H9 (cell line): ENCODE measurements around the gene EDC3. TPM values are rescaled to one million over a fixed set of nuclear protein-coding genes. Genes with fewer than 3 reads are reported as not detected.

Experiments used
- DNase-seq: peaks from one replicate; pipeline ENCODE4 v3.0.0-alpha.2; 2017
- H2AFZ ChIP-seq: one replicate; pipeline ENCODE4 v1.6.1; 2013; ENCODE audit warnings: mild to moderate bottlenecking, low read length, control low read depth, moderate library complexity
- H2AK5ac ChIP-seq: 2 replicates; pipeline ENCODE4 v1.6.1; 2013; ENCODE audit warnings: low read length, control low read depth, mixed read lengths; ENCODE audit not compliant: insufficient read length
- H2BK120ac ChIP-seq: one replicate; pipeline ENCODE4 v1.6.1; 2013; ENCODE audit warnings: low read depth, mild to moderate bottlenecking, low read length, control low read depth, inconsistent platforms; ENCODE audit not compliant: poor library complexity, severe bottlenecking
- H2BK12ac ChIP-seq: 2 replicates; pipeline ENCODE4 v1.6.1; 2013; ENCODE audit warnings: low read length, control low read depth, mixed read lengths, low read depth; ENCODE audit not compliant: insufficient read length
- H2BK15ac ChIP-seq: 2 replicates; pipeline ENCODE4 v1.6.1; 2013; ENCODE audit warnings: low read depth, low read length, control low read depth
- H2BK20ac ChIP-seq: one replicate; pipeline ENCODE4 v1.6.1; 2013; ENCODE audit warnings: low read depth, mild to moderate bottlenecking, low read length, control low read depth, inconsistent platforms; ENCODE audit not compliant: poor library complexity, severe bottlenecking
- H2BK5ac ChIP-seq: 2 replicates; pipeline ENCODE4 v1.6.1; 2013; ENCODE audit warnings: low read length, control low read depth, mixed read lengths; ENCODE audit not compliant: insufficient read length
- H3K14ac ChIP-seq: 2 replicates; pipeline ENCODE4 v1.6.1; 2013; ENCODE audit warnings: low read length, control low read depth; ENCODE audit not compliant: insufficient read depth
- H3K18ac ChIP-seq: 2 replicates; pipeline ENCODE4 v1.6.1; 2013; ENCODE audit warnings: low read depth, mild to moderate bottlenecking, mixed read lengths, low read length, control low read depth; ENCODE audit not compliant: insufficient read length
- H3K23ac ChIP-seq: 2 replicates; pipeline ENCODE4 v1.6.1; 2013; ENCODE audit warnings: low read length, control low read depth, mixed read lengths, low read depth; ENCODE audit not compliant: insufficient read length
- H3K23me2 ChIP-seq: 2 replicates; pipeline ENCODE4 v1.6.1; 2013; ENCODE audit warnings: low read depth, mild to moderate bottlenecking, mixed read lengths, low read length, control low read depth; ENCODE audit not compliant: insufficient read length, poor library complexity, severe bottlenecking
- H3K27ac ChIP-seq: 2 replicates; pipeline ENCODE4 v1.5.1; 2013; ENCODE audit warnings: low read length, control low read depth, mixed read lengths, low read depth; ENCODE audit not compliant: insufficient read length
- H3K27me3 ChIP-seq: 2 replicates; pipeline ENCODE4 v1.6.1; 2013; ENCODE audit warnings: low read length, control low read depth, inconsistent platforms; ENCODE audit not compliant: insufficient read depth
- H3K4ac ChIP-seq: 2 replicates; pipeline ENCODE4 v1.6.1; 2013; ENCODE audit warnings: low read depth, mild to moderate bottlenecking, control low read depth, inconsistent platforms, low read length, moderate library complexity
- H3K4me1 ChIP-seq: 2 replicates; pipeline ENCODE4 v1.6.1; 2013; ENCODE audit warnings: low read length, control low read depth, inconsistent platforms; ENCODE audit not compliant: insufficient read depth
- H3K4me2 ChIP-seq: 2 replicates; pipeline ENCODE4 v1.6.1; 2013; ENCODE audit warnings: low read length, control low read depth, mixed read lengths; ENCODE audit not compliant: insufficient read length, insufficient read depth
- H3K56ac ChIP-seq: 2 replicates; pipeline ENCODE4 v1.6.1; 2013; ENCODE audit warnings: low read depth, mild to moderate bottlenecking, mixed read lengths, low read length, control low read depth; ENCODE audit not compliant: insufficient read length
- H3K79me1 ChIP-seq: 2 replicates; pipeline ENCODE4 v1.6.1; 2013; ENCODE audit warnings: low read depth, mild to moderate bottlenecking, moderate library complexity, low read length, control low read depth, inconsistent platforms; ENCODE audit not compliant: insufficient read depth, poor library complexity, severe bottlenecking
- H3K79me2 ChIP-seq: 2 replicates; pipeline ENCODE4 v1.6.1; 2013; ENCODE audit warnings: low read length, control low read depth, inconsistent platforms; ENCODE audit not compliant: insufficient read depth
- H3K9ac ChIP-seq: 2 replicates; pipeline ENCODE4 v1.6.1; 2013; ENCODE audit warnings: low read length, control low read depth, mixed read lengths; ENCODE audit not compliant: insufficient read length; ENCODE audit errors: extremely low read depth
- H3K9me3 ChIP-seq: one replicate; pipeline ENCODE4 v1.6.1; 2013; ENCODE audit warnings: low read depth, low read length, inconsistent platforms; ENCODE audit not compliant: control insufficient read depth
- H3T11ph ChIP-seq: one replicate; pipeline ENCODE4 v1.6.1; 2013; ENCODE audit warnings: mild to moderate bottlenecking, low read length, control low read depth, inconsistent platforms
- H4K20me1 ChIP-seq: one replicate; pipeline ENCODE4 v1.6.1; 2013; ENCODE audit not compliant: control insufficient read depth, insufficient read length, insufficient read depth
- H4K5ac ChIP-seq: 2 replicates; pipeline ENCODE4 v1.6.1; 2013; ENCODE audit warnings: low read depth, mild to moderate bottlenecking, mixed read lengths, low read length, control low read depth; ENCODE audit not compliant: insufficient read length
- H4K8ac ChIP-seq: replicated peaks from 2 replicates; pipeline ENCODE4 v1.6.1; 2013; ENCODE audit warnings: low read length, control low read depth, mixed read lengths, low read depth; ENCODE audit not compliant: insufficient read length
- H4K91ac ChIP-seq: 2 replicates; pipeline ENCODE4 v1.6.1; 2013; ENCODE audit warnings: low read depth, mild to moderate bottlenecking, moderate library complexity, mixed read lengths, low read length, control low read depth; ENCODE audit not compliant: insufficient read length
- H3K27ac Mint-ChIP-seq, 3 experiments: 2 replicates in 2 of 3; 3 replicates in 1 of 3; pipeline ENCODE4 v1.8.0; 2020 to 2021; ENCODE audit warnings: mixed read lengths in 3 of 3, mild to moderate bottlenecking in 1 of 3, moderate library complexity in 1 of 3
- H3K27me3 Mint-ChIP-seq: 2 replicates; pipeline ENCODE4 v1.8.0; 2021; ENCODE audit warnings: low read depth, mild to moderate bottlenecking, moderate library complexity, mixed read lengths
- H3K36me3 Mint-ChIP-seq, 3 experiments: 2 replicates in 2 of 3; 3 replicates in 1 of 3; pipeline ENCODE4 v1.8.0; 2020 to 2021; ENCODE audit warnings: low read depth in 3 of 3, mixed read lengths in 3 of 3; ENCODE audit not compliant: insufficient read depth in 1 of 3
- H3K4me1 Mint-ChIP-seq, 2 experiments: 2 replicates each; pipeline ENCODE4 v1.8.0; 2020; ENCODE audit warnings: mixed read lengths in 2 of 2
- H3K4me3 Mint-ChIP-seq, 2 experiments: 2 replicates in 1 of 2; 3 replicates in 1 of 2; pipeline ENCODE4 v1.8.0; 2020 to 2021; ENCODE audit warnings: mild to moderate bottlenecking in 2 of 2, mixed read lengths in 2 of 2, moderate library complexity in 1 of 2
- H3K9me3 Mint-ChIP-seq, 2 experiments: 2 replicates in 1 of 2; 3 replicates in 1 of 2; pipeline ENCODE4 v1.8.0; 2020; ENCODE audit warnings: mild to moderate bottlenecking in 2 of 2, mixed read lengths in 2 of 2, moderate library complexity in 1 of 2
- CTCF ChIP-seq: fragments of 200-600 bp; sonication (generic); conservative IDR thresholded peaks from 3 replicates; pipeline ENCODE4 v1.8.0; 2021; ENCODE audit warnings: antibody characterized with exemption, mild to moderate bottlenecking
- WGBS: extraction: QIAGEN DNeasy Blood & Tissue Kit; methylation state at CpG from one replicate; pipeline ENCODE4 v1.1.7; 2013; ENCODE audit warnings: missing lambda C conversion rate, low lambda C conversion rate, mixed read lengths; ENCODE audit not compliant: insufficient read length; ENCODE audit errors: extremely low coverage; 5-methylcytosine and 5-hydroxymethylcytosine counted together
- total RNA-seq: library from RNA; stranded (reverse); gene quantifications from 2 replicates; pipeline ENCODE4 v1.2.1, GENCODE V29; 2021

EDC3 gene
- total RNA-seq, 1 experiment from 2014 or later, result 60.5 TPM

- H3K79me2 ChIP-seq, result peaks cover 18% of the 10 kb centered on the region; the same call in 1 of the 2 replicates
- H2BK20ac ChIP-seq, result no peak overlapping the region
- H2AK5ac ChIP-seq, result no peak overlapping the region
- no peak overlapping the region for H3K18ac ChIP-seq
- no peak overlapping the region for H2BK15ac ChIP-seq
- no peak overlapping the region for H4K5ac ChIP-seq
- H2BK12ac ChIP-seq, result no peak overlapping the region
- no peaks in the 10 kb centered on the region; the same call in 1 of the 2 replicates for H3K27me3 ChIP-seq
- peaks cover 18% of the 10 kb centered on the region in 2 experiments for H3K4me1 Mint-ChIP-seq
- WGBS, result no CpG with 5 or more reads among the region's 2 CpGs
- TF ChIP-seq CTCF, result no peak
- no peak overlapping the region for H3K23ac ChIP-seq
- no peak overlapping the region for H3T11ph ChIP-seq
- H3K14ac ChIP-seq, result no peak overlapping the region
- H4K91ac ChIP-seq, result no peak overlapping the region
- no peak overlapping the region for H4K8ac ChIP-seq
- H4K20me1 ChIP-seq, result no peaks in the 10 kb centered on the region
- H3K4me1 ChIP-seq, result no peaks in the 10 kb centered on the region
- H3K79me1 ChIP-seq, result peaks cover 6% of the 10 kb centered on the region
- no peak overlapping the region for H3K9ac ChIP-seq
- no peaks in the 10 kb centered on the region; a peak in 1 of 7 replicates for H3K36me3 Mint-ChIP-seq
- no peak overlapping the region for H2AFZ ChIP-seq
- DNase-seq, result no peak
- H3K27me3 Mint-ChIP-seq, result peaks cover 25% of the 10 kb centered on the region
- no peak overlapping the region for H3K56ac ChIP-seq
- H2BK5ac ChIP-seq, result no peak overlapping the region
- peaks cover 16% of the 10 kb centered on the region for H3K23me2 ChIP-seq
- no peak overlapping the region for H2BK120ac ChIP-seq
- H3K27ac ChIP-seq, result no peak overlapping the region
- no peak overlapping the region for H3K4me2 ChIP-seq
- H3K4me3 Mint-ChIP-seq, result peak overlapping the region in 1 of 2 experiments; percentile 39; a peak in 2 of 5 replicates
- no peaks in the 10 kb centered on the region for H3K9me3 ChIP-seq
- H3K9me3 Mint-ChIP-seq, result no peaks in the 10 kb centered on the region
- no peak overlapping the region for H3K4ac ChIP-seq
- peak overlapping the region in 1 of 3 experiments; percentile 30; a peak in 1 of 7 replicates for H3K27ac Mint-ChIP-seq
Measured at GRCh38 chr15:74612677-74613076, 83.1 kb downstream of the EDC3 start.
